H9 (cell line): Measurements from ENCODE around the gene APLN. TPM values are rescaled to one million over a fixed set of nuclear protein-coding genes. Genes with fewer than 3 reads are reported as not detected.

Source experiments
- DNase-seq: peaks from one replicate; pipeline ENCODE4 v3.0.0-alpha.2; 2017
- H2AFZ ChIP-seq: one replicate; pipeline ENCODE4 v1.6.1; 2013; ENCODE audit warnings: mild to moderate bottlenecking, low read length, control low read depth, moderate library complexity
- H2AK5ac ChIP-seq: 2 replicates; pipeline ENCODE4 v1.6.1; 2013; ENCODE audit warnings: low read length, control low read depth, mixed read lengths; ENCODE audit not compliant: insufficient read length
- H2BK120ac ChIP-seq: one replicate; pipeline ENCODE4 v1.6.1; 2013; ENCODE audit warnings: low read depth, mild to moderate bottlenecking, low read length, control low read depth, inconsistent platforms; ENCODE audit not compliant: poor library complexity, severe bottlenecking
- H2BK12ac ChIP-seq: 2 replicates; pipeline ENCODE4 v1.6.1; 2013; ENCODE audit warnings: low read length, control low read depth, mixed read lengths, low read depth; ENCODE audit not compliant: insufficient read length
- H2BK15ac ChIP-seq: 2 replicates; pipeline ENCODE4 v1.6.1; 2013; ENCODE audit warnings: low read depth, low read length, control low read depth
- H2BK20ac ChIP-seq: one replicate; pipeline ENCODE4 v1.6.1; 2013; ENCODE audit warnings: low read depth, mild to moderate bottlenecking, low read length, control low read depth, inconsistent platforms; ENCODE audit not compliant: poor library complexity, severe bottlenecking
- H2BK5ac ChIP-seq: 2 replicates; pipeline ENCODE4 v1.6.1; 2013; ENCODE audit warnings: low read length, control low read depth, mixed read lengths; ENCODE audit not compliant: insufficient read length
- H3K14ac ChIP-seq: 2 replicates; pipeline ENCODE4 v1.6.1; 2013; ENCODE audit warnings: low read length, control low read depth; ENCODE audit not compliant: insufficient read depth
- H3K18ac ChIP-seq: 2 replicates; pipeline ENCODE4 v1.6.1; 2013; ENCODE audit warnings: low read depth, mild to moderate bottlenecking, mixed read lengths, low read length, control low read depth; ENCODE audit not compliant: insufficient read length
- H3K23ac ChIP-seq: 2 replicates; pipeline ENCODE4 v1.6.1; 2013; ENCODE audit warnings: low read length, control low read depth, mixed read lengths, low read depth; ENCODE audit not compliant: insufficient read length
- H3K23me2 ChIP-seq: 2 replicates; pipeline ENCODE4 v1.6.1; 2013; ENCODE audit warnings: low read depth, mild to moderate bottlenecking, mixed read lengths, low read length, control low read depth; ENCODE audit not compliant: insufficient read length, poor library complexity, severe bottlenecking
- H3K27ac ChIP-seq: 2 replicates; pipeline ENCODE4 v1.5.1; 2013; ENCODE audit warnings: low read length, control low read depth, mixed read lengths, low read depth; ENCODE audit not compliant: insufficient read length
- H3K27me3 ChIP-seq: 2 replicates; pipeline ENCODE4 v1.6.1; 2013; ENCODE audit warnings: low read length, control low read depth, inconsistent platforms; ENCODE audit not compliant: insufficient read depth
- H3K4ac ChIP-seq: 2 replicates; pipeline ENCODE4 v1.6.1; 2013; ENCODE audit warnings: low read depth, mild to moderate bottlenecking, control low read depth, inconsistent platforms, low read length, moderate library complexity
- H3K4me1 ChIP-seq: 2 replicates; pipeline ENCODE4 v1.6.1; 2013; ENCODE audit warnings: low read length, control low read depth, inconsistent platforms; ENCODE audit not compliant: insufficient read depth
- H3K4me2 ChIP-seq: 2 replicates; pipeline ENCODE4 v1.6.1; 2013; ENCODE audit warnings: low read length, control low read depth, mixed read lengths; ENCODE audit not compliant: insufficient read length, insufficient read depth
- H3K56ac ChIP-seq: 2 replicates; pipeline ENCODE4 v1.6.1; 2013; ENCODE audit warnings: low read depth, mild to moderate bottlenecking, mixed read lengths, low read length, control low read depth; ENCODE audit not compliant: insufficient read length
- H3K79me1 ChIP-seq: 2 replicates; pipeline ENCODE4 v1.6.1; 2013; ENCODE audit warnings: low read depth, mild to moderate bottlenecking, moderate library complexity, low read length, control low read depth, inconsistent platforms; ENCODE audit not compliant: insufficient read depth, poor library complexity, severe bottlenecking
- H3K79me2 ChIP-seq: 2 replicates; pipeline ENCODE4 v1.6.1; 2013; ENCODE audit warnings: low read length, control low read depth, inconsistent platforms; ENCODE audit not compliant: insufficient read depth
- H3K9ac ChIP-seq: 2 replicates; pipeline ENCODE4 v1.6.1; 2013; ENCODE audit warnings: low read length, control low read depth, mixed read lengths; ENCODE audit not compliant: insufficient read length; ENCODE audit errors: extremely low read depth
- H3K9me3 ChIP-seq: one replicate; pipeline ENCODE4 v1.6.1; 2013; ENCODE audit warnings: low read depth, low read length, inconsistent platforms; ENCODE audit not compliant: control insufficient read depth
- H3T11ph ChIP-seq: one replicate; pipeline ENCODE4 v1.6.1; 2013; ENCODE audit warnings: mild to moderate bottlenecking, low read length, control low read depth, inconsistent platforms
- H4K20me1 ChIP-seq: one replicate; pipeline ENCODE4 v1.6.1; 2013; ENCODE audit not compliant: control insufficient read depth, insufficient read length, insufficient read depth
- H4K5ac ChIP-seq: 2 replicates; pipeline ENCODE4 v1.6.1; 2013; ENCODE audit warnings: low read depth, mild to moderate bottlenecking, mixed read lengths, low read length, control low read depth; ENCODE audit not compliant: insufficient read length
- H4K8ac ChIP-seq: replicated peaks from 2 replicates; pipeline ENCODE4 v1.6.1; 2013; ENCODE audit warnings: low read length, control low read depth, mixed read lengths, low read depth; ENCODE audit not compliant: insufficient read length
- H4K91ac ChIP-seq: 2 replicates; pipeline ENCODE4 v1.6.1; 2013; ENCODE audit warnings: low read depth, mild to moderate bottlenecking, moderate library complexity, mixed read lengths, low read length, control low read depth; ENCODE audit not compliant: insufficient read length
- H3K27ac Mint-ChIP-seq, 3 experiments: 2 replicates in 2 of 3; 3 replicates in 1 of 3; pipeline ENCODE4 v1.8.0; 2020 to 2021; ENCODE audit warnings: mixed read lengths in 3 of 3, mild to moderate bottlenecking in 1 of 3, moderate library complexity in 1 of 3
- H3K27me3 Mint-ChIP-seq: 2 replicates; pipeline ENCODE4 v1.8.0; 2021; ENCODE audit warnings: low read depth, mild to moderate bottlenecking, moderate library complexity, mixed read lengths
- H3K36me3 Mint-ChIP-seq, 3 experiments: 2 replicates in 2 of 3; 3 replicates in 1 of 3; pipeline ENCODE4 v1.8.0; 2020 to 2021; ENCODE audit warnings: low read depth in 3 of 3, mixed read lengths in 3 of 3; ENCODE audit not compliant: insufficient read depth in 1 of 3
- H3K4me1 Mint-ChIP-seq, 2 experiments: 2 replicates each; pipeline ENCODE4 v1.8.0; 2020; ENCODE audit warnings: mixed read lengths in 2 of 2
- H3K4me3 Mint-ChIP-seq, 2 experiments: 2 replicates in 1 of 2; 3 replicates in 1 of 2; pipeline ENCODE4 v1.8.0; 2020 to 2021; ENCODE audit warnings: mild to moderate bottlenecking in 2 of 2, mixed read lengths in 2 of 2, moderate library complexity in 1 of 2
- H3K9me3 Mint-ChIP-seq, 2 experiments: 2 replicates in 1 of 2; 3 replicates in 1 of 2; pipeline ENCODE4 v1.8.0; 2020; ENCODE audit warnings: mild to moderate bottlenecking in 2 of 2, mixed read lengths in 2 of 2, moderate library complexity in 1 of 2
- WGBS: extraction: QIAGEN DNeasy Blood & Tissue Kit; methylation state at CpG from one replicate; pipeline ENCODE4 v1.1.7; 2013; ENCODE audit warnings: missing lambda C conversion rate, low lambda C conversion rate, mixed read lengths; ENCODE audit not compliant: insufficient read length; ENCODE audit errors: extremely low coverage; 5-methylcytosine and 5-hydroxymethylcytosine counted together
- total RNA-seq: library from RNA; stranded (reverse); gene quantifications from 2 replicates; pipeline ENCODE4 v1.2.1, GENCODE V29; 2021
- TF ChIP-seq, protein P1 (sequence below): fragments of 200-600 bp; sonication (generic); conservative IDR thresholded peaks from 3 replicates; pipeline ENCODE4 v1.8.0; 2021; ENCODE audit warnings: antibody characterized with exemption, mild to moderate bottlenecking

APLN gene
- total RNA-seq, 1 experiment from 2014 or later: 0.24 TPM

GRCh38 chrX:129650183-129650689 lies 4.5 kb downstream of the APLN start:
- Mint-ChIP-seq H3K4me1 (peaks cover 7 to 25% of the 10 kb centered on the region in 2 experiments; a peak in 3 of 4 replicates), H3K9me3 (peaks cover 0 to 50% of the 10 kb centered on the region in 2 experiments; a peak in 4 of 5 replicates), H3K4me3 (no peak overlapping the region; a peak in 1 of 5 replicates), H3K27ac (no peak overlapping the region; a peak in 1 of 7 replicates), H3K36me3 (peaks cover 4 to 6% (median 4%) of the 10 kb centered on the region in 3 experiments; a peak in 6 of 7 replicates), H3K27me3 (peaks cover 93% of the 10 kb centered on the region)
- Histone ChIP-seq H2BK20ac (no peak overlapping the region), H2BK5ac (no peak overlapping the region), H2AFZ (no peak overlapping the region), H4K20me1 (no peaks in the 10 kb centered on the region), H3K23ac (no peak overlapping the region), H3K79me1 (no peaks in the 10 kb centered on the region), H3K4me1 (no peaks in the 10 kb centered on the region), H2AK5ac (no peak overlapping the region), H3K4ac (no peak overlapping the region), H4K91ac (no peak overlapping the region), H3K27me3 (peaks cover 30% of the 10 kb centered on the region; the same call in 1 of the 2 replicates), H3K9ac (no peak overlapping the region), H3K79me2 (no peaks in the 10 kb centered on the region), H3T11ph (no peak overlapping the region), H2BK12ac (no peak overlapping the region), H4K8ac (no peak overlapping the region), H4K5ac (no peak overlapping the region), H3K14ac (no peak overlapping the region), H3K4me2 (no peak overlapping the region), H3K27ac (no peak overlapping the region), H3K23me2 (peaks cover 11% of the 10 kb centered on the region), H2BK15ac (no peak overlapping the region), H2BK120ac (no peak overlapping the region), H3K56ac (no peak overlapping the region), H3K18ac (no peak overlapping the region), H3K9me3 (no peaks in the 10 kb centered on the region)
- TF ChIP-seq, protein P1, sequence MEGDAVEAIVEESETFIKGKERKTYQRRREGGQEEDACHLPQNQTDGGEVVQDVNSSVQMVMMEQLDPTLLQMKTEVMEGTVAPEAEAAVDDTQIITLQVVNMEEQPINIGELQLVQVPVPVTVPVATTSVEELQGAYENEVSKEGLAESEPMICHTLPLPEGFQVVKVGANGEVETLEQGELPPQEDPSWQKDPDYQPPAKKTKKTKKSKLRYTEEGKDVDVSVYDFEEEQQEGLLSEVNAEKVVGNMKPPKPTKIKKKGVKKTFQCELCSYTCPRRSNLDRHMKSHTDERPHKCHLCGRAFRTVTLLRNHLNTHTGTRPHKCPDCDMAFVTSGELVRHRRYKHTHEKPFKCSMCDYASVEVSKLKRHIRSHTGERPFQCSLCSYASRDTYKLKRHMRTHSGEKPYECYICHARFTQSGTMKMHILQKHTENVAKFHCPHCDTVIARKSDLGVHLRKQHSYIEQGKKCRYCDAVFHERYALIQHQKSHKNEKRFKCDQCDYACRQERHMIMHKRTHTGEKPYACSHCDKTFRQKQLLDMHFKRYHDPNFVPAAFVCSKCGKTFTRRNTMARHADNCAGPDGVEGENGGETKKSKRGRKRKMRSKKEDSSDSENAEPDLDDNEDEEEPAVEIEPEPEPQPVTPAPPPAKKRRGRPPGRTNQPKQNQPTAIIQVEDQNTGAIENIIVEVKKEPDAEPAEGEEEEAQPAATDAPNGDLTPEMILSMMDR: no peak
- no CpG with 5 or more reads among the region's 3 CpGs for WGBS
- peak; percentile 8 for DNase-seq
